ENCODE results near the gene KANSL1L.
A peak's percentile ranks its signal among the peaks of the same experiment; 100 is the strongest.
"Not testable (repeated sequence)": the region's sequence is repeated elsewhere in the genome, so short reads cannot be mapped to it uniquely, and the experiment has no call there.

Gene KANSL1L

GRCh38 chr2:210171309-210172218, at the start of gene KANSL1L:
Gene KANSL1L (minus strand): TSS chr2:210171409. CDS start chr2:210154582, 16,827 bp downstream.
- peak; percentile 99 for DNase-seq

- no peak for DNase-seq
These were observed 43.9 kb upstream of the KANSL1L start for GRCh38 chr2:210215120-210215519.

- no peak for DNase-seq
These were observed 39.0 kb upstream of the KANSL1L start for GRCh38 chr2:210210185-210210584.

GRCh38 chr2:210207929-210208328, 36.7 kb upstream of the KANSL1L start:
- DNase-seq = no peak

- DNase-seq = no peak
These were observed 32.3 kb upstream of the KANSL1L start for GRCh38 chr2:210203558-210203957.

GRCh38 chr2:210203147-210203546, 31.9 kb upstream of the KANSL1L start:
- DNase-seq = no peak

GRCh38 chr2:210199854-210200253, 28.6 kb upstream of the KANSL1L start:
- no peak for DNase-seq

- DNase-seq = no peak
These were observed 28.1 kb upstream of the KANSL1L start for GRCh38 chr2:210199186-210199765.

GRCh38 chr2:210198326-210198725, 27.1 kb upstream of the KANSL1L start:
- no peak for DNase-seq

- no peak for DNase-seq
These were observed 26.5 kb upstream of the KANSL1L start for GRCh38 chr2:210197720-210198119.

GRCh38 chr2:210195101-210195852, 24.1 kb upstream of the KANSL1L start:
- no peak for DNase-seq

GRCh38 chr2:210190345-210190744, 19.1 kb upstream of the KANSL1L start:
- no peak for DNase-seq

GRCh38 chr2:210189452-210190138, 18.4 kb upstream of the KANSL1L start:
- DNase-seq = no peak

- no peak for DNase-seq
These were observed 17.5 kb upstream of the KANSL1L start for GRCh38 chr2:210188755-210189154.

GRCh38 chr2:210188190-210188589, 17.0 kb upstream of the KANSL1L start:
- no peak for DNase-seq

GRCh38 chr2:210183936-210184335, 12.7 kb upstream of the KANSL1L start:
- not testable (repeated sequence) for DNase-seq

GRCh38 chr2:210181606-210182088, 10.4 kb upstream of the KANSL1L start:
- DNase-seq = peak; percentile 62

GRCh38 chr2:210181033-210181605, 9.9 kb upstream of the KANSL1L start:
- DNase-seq = not testable (repeated sequence)

- no peak for DNase-seq
These were observed 9.3 kb upstream of the KANSL1L start for GRCh38 chr2:210180477-210180876.

GRCh38 chr2:210179351-210179990, 8.3 kb upstream of the KANSL1L start:
- no peak for DNase-seq

GRCh38 chr2:210177769-210178168, 6.6 kb upstream of the KANSL1L start:
- DNase-seq = no peak

GRCh38 chr2:210177115-210177514, 5.9 kb upstream of the KANSL1L start:
- DNase-seq = not testable (repeated sequence)
